Stimulated activated CD4-positive, alpha-beta T cell treated with anti-CD3 and anti-CD28 coated beads, Interleukin-1b, Interleukin-23, amount 100 ng/mL, for 48 hours (primary cell): ENCODE data around the gene CFAP70.
"Not testable (repeated sequence)": the region's sequence is repeated elsewhere in the genome, so short reads cannot be mapped to it uniquely, and the experiment has no call there.

ENCODE experiments used
- DNase-seq: peaks from one replicate; pipeline ENCODE4 v3.0.0-alpha.2; 2020

The CFAP70 gene

DNA sequence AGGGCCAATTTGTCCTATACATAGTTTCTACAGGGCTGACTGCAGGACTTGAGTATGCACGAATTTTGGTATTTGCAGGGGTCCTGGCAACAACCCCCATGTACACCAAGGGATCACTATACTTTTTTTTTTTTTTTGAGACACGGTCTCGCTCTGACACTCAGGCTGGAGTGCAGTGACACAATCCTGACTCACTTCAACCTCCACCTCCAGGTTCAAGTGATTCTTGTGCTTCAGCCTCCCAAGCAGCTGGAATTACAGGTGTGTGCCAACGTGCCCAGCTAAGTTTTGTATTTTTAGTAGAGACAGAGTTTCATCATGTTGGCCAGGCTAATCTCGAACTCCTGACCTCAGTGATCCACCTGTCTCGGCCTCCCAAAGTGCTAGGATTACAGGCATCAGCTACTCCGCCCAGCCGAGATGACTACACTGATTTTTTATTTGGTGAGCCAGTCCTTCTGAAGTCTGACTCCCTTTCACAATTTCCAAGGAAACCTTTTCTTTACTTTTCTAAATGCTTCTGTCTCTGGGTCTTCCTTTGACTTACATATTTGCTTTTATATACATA is 19.8 kb downstream of the CFAP70 start:
- DNase-seq: no peak

DNA sequence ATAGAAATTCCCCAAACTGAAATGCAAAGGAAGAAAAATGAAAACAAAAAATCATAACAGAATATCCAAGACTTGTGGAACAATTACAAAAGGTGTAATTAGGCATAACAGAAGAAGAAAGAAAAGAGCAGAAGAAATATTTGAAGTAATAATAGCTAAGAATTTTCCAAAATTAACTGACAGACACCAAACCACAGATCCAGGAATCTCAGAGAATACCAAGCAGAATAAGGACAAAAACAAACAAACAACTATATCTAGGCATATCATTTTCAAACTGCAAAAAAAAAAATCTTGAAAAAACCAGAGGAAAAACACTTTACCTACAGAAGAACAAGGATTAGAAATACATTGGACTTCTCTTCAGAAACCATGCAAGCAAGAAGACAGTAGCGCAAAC is 25.5 kb downstream of the CFAP70 start:
- no peak for DNase-seq

DNA sequence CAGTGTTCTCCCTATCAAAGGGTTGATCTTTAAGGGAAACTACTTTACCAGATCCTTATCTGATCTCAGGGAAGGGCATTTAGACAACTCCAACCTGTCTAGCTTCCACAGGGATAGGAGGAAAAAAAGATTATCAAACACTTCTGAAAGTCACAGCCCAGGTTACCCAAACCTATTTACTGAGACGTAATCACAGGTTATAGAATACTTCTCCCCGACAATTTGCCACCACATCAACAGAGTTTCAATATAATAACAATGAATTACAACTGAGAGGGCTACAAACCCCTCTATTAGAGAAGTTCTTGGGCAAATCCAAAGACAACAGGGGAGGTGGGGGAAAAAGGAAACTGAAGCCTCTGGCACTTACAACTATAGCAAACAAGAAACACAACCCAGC is 26.3 kb downstream of the CFAP70 start:
- DNase-seq: no peak

DNA sequence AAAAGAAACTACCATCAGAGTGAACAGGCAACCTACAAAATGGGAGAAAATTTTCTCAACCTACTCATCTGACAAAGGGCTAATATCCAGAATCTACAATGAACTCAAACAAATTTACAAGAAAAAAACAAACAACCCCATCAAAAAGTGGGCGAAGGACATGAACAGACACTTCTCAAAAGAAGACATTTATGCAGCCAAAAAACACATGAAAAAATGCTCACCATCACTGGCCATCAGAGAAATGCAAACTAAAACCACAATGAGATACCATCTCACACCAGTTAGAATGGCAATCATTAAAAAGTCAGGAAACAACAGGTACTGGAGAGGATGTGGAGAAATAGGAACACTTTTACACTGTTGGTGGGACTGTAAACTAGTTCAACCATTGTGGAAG is 30.1 kb downstream of the CFAP70 start:
- not testable (repeated sequence) for DNase-seq

DNA sequence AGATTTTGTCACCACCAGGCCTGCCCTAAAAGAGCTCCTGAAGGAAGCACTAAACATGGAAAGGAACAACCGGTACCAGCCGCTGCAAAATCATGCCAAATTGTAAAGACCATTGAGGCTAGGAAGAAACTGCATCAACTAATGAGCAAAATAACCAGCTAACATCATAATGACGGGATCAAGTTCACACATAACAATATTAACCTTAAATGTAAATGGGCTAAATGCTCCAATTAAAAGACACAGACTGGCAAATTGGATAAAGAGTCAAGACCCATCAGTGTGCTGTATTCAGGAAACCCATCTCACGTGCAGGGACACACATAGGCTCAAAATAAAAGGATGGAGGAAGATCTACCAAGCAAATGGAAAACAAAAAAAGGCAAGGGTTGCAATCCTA is 33.4 kb downstream of the CFAP70 start:
- not testable (repeated sequence) for DNase-seq

DNA sequence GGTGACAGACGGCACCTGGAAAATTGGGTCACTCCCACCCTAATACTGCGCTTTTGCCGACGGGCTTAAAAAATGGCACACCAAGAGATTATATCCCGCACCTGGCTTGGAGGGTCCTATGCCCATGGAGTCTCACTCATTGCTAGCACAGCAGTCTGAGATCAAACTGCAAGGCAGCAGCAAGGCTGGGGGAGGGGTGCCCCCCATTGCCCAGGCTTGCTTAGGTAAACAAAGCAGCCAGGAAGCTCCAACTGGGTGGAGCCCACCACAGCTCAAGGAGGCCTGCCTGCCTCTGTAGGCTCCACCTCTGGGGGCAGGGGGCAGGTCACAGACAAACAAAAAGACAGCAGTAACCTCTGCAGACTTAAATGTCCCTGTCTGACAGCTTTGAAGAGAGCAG is 35.1 kb downstream of the CFAP70 start:
- DNase-seq: not testable (repeated sequence)

DNA sequence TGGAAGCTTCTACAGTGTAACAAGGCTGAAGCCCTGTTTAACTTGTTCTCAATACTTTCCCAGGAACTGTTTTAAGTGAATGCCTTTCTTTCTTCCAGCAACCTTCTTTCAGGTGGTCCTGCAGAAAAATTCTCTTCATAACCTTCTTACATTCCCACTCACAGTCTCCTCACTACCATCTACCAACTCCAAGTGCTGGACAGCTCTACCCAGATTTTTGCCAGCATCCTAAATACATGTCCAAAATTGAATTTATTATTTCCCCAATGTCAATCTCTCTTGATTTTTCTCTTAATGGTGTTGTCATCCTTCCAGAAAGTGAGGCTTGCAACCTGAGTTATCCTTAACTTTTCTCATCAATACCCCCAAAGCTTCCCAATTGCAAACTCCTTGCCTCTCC is 48.2 kb downstream of the CFAP70 start:
- DNase-seq: no peak

DNA sequence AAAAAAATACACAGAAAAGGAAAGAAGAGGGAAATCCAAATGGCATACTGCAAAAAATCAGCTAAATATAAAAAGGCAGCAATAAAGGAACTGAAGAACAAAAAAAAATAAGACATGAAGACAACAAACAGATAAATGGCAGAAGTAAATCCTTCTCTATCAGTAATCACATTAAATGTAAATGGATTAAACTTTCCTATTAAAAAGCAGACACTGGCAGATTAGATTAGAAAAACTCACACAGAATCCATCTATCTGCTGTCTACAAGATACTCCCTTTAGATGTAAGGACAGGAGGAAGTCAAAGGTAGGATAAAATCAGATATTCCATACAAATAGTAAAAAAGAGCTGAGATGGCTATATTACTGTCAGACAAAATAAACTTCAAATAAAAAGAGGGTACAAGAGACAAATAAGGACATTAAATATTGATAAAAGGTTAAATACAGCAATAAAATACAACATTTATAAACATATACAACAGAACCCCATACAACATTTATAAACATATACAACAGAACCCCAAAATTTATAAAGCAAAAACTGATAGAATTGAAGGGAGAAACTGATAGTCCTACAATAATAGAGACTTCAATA is 51.4 kb downstream of the CFAP70 start:
- no peak for DNase-seq

DNA sequence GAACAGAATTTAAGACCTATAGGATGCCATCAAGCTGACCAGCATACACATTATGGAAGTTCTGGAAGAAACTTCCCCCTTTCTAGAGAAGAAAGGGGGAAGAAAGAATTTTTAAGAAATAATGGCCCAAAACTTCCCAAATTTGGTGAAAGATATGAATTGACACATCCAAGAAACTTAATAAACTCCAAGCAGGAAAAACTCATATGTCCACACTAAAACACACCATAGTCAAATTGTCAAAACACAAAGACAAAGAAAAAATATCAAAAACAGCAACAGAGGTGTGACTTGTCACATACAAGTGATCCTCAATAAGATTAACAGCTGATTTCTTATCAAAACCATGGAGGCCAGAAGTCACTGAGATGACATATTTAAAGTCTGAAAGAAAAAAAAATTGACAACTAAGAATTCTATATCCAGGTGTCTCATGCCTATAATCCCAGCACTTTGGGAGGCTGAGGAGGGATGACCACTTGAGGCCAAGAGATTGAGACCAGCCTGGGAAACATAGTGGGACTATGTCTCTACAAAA is 52.4 kb downstream of the CFAP70 start:
- no peak for DNase-seq

DNA sequence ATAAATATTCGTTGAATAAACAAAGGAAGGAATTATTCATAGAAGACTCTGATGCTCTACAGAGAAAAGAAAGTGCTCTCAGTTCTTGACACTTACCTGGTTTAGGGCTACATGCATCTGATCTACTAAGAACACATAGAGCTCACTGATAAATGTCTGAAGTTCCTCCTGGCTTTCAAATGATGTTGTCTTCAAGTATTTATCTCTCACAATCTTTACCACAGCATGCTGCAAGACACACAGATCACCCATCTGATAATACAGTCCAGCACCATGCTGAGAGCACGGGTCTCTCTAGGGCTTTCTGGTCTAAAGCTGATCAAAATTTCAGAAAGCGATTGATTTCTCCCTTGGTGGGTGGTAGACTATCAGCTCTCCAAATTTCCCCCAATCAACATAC is 61.7 kb downstream of the CFAP70 start:
- DNase-seq: no peak

DNA sequence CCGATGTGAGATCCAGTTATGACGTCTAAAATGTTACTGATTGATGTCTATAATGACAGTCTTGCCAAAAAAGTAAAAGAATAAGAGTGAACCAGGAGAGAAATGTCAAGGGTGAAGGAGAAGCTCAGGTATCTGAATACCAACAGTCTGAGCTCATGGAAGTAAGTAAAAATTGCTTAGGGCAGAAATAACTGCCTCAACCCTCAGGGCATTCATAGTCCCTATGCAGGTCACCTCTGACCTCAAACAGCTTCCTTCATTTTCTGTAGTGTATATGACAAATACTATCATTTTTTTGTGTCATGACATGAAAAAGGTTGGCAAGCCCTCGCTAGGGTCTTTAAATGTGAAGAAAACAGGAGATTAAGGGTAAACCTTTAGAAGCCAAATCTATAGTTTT is 65.2 kb downstream of the CFAP70 start:
- DNase-seq: no peak

DNA sequence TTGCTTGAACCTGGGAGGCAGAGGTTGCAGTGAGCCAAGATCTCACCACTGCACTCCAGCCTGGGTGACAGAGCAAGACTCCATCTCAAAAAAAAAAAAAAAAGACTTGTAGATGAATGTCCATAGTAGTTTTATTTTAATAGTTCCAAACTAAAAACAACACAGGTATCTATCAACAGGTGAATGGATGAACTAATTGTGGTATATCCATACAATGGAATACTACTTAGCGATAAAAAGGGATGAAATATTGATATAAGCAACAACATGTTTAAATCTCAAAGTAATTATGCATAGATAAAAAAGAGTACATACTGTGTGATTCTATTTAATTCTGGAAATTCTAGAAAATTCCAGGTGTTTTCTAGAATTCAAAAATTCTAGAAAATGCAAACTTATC is 68.7 kb downstream of the CFAP70 start:
- no peak for DNase-seq

DNA sequence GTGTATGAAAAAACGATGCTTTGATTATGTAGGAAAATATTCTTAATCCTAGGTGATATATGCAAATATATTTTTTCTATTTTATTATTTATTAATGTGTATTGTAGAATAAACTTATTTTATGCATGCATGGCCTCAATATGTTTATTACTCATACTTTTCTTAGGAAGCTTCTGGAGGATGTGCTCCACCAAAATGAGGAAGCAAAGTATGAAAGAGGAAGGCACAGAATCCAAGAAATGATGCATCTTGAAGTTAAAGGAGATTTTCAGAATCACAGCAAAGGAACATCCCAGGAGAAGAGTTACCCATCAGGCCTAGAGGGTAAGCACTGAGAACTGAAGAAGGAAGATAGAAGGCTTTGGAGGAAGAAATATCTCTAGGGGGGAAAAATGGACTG is 71.2 kb downstream of the CFAP70 start:
- no peak for DNase-seq

DNA sequence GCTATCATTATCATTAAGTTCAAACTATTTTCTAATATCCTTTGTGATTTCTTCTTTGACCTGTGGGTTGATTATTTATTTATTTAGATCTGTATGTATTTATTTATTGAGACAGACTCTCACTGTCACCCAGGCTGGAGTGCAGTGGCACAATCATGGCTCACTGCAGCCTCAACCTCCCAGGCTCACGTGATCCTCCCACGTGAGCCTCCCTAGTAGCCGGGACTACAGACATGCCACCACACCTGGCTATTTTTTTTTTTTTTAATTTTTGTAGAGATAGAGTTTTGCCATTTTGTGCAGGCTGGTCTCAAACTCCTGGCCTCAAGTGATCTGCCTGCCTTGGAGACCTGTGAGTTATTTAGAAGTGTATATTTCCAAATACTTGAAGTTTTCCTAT is 77.6 kb downstream of the CFAP70 start:
- DNase-seq: no peak

DNA sequence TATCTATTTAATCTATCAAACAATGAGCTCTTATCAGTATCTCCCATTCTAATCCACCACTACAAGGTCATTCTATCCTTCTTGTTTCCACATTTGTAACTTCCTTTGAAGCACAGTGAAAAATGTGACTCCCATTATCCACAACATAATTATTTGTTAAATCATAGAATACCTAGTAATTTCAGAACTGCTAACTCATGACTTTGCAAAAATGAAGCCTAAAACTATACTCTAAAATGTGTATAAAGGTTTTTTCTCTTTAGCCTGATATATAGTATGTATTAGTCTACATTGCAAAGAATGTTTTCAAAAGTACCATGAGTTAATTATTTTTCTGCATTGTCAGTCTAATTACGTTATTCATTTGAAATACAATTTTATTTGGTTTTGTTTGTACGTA is 94.2 kb downstream of the CFAP70 start:
- DNase-seq: no peak

DNA sequence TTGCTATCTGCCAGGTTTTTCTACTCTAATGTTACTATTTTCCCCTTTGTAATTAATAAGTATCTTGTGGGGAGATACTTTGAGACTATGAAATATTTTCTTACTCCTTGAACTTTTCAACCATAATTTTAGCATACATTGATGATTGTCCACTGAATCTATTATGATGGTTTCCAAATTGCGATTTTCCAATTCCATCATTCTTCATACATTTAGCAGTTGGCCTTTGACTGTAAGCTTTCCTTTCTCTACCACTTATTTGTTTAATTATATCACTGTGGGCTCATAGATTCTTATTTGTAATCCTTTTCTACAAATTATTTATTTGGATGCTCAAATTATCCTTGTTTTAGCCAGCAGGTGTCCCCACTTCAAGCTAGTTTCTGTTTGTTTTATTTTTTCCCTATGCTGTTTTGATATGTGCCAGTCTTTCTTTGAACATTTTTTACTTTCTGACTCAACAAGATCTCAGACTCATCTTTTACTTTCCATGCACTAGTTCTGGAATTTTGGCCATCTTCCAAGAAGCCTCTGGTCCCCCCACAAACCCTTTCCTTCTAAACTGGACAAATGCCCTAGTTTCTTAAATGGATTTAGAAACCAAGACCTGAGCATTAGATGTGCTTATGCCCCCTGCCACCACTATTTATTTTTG is 94.8 kb downstream of the CFAP70 start:
- no peak for DNase-seq

DNA sequence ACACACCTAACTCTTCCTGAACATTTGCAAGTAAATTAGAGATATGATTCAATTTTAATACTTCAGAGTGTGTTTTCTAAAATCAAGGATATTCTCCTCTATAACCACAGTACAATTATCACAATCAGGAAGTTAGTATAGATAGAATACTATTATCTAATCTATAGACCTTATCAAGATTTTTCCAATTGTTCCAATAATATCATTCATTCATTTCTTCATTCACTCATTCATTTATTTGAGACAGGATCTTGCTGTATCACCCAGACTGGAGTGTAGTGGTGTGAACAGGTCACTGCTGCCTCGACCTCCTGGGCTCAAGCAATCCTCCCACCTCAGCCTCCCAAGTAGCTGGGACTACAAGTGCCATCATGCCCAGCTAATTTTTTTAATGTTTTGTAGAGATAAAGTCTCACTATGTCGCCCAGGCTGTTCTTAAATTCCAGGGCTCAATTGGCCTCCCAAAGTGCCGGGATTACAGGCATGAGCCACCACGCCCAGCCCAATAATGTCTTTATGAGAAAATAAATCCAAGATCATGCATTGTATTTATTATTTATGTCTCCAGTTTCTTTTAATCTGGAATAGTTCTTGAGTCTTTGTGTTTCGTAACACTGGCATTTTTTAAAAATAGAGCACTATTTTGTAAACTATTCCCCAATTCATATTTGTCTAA is 95.6 kb downstream of the CFAP70 start:
- DNase-seq: no peak

DNA sequence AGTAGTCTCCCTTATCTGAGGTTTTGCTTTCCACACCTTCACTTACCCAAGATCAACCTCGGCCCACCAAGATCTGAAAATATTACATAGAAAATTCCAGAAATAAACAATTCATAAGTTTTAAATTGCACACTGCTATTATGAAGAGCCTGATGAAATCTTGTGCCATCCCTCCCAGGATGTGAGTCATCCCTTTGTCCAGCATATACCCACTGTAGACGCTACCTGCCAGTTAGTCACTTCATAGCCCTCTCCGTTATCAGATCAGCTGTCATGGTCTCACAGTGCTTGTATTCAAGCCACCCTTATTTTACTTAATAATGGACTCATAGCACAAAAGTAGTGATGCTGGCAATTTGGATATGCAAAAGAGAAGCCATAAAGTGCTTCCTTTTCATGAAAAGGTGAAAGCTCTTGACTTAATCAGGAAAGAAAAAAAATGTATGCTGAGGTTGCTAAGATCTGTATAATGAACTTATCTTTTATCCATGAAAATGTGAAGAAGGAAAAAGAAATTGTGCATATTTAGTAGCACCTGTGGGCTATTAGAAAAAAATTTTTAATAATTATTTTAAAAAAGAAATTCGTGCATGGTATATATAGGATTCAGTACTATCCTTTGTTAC is 96.4 kb downstream of the CFAP70 start:
- no peak for DNase-seq

DNA sequence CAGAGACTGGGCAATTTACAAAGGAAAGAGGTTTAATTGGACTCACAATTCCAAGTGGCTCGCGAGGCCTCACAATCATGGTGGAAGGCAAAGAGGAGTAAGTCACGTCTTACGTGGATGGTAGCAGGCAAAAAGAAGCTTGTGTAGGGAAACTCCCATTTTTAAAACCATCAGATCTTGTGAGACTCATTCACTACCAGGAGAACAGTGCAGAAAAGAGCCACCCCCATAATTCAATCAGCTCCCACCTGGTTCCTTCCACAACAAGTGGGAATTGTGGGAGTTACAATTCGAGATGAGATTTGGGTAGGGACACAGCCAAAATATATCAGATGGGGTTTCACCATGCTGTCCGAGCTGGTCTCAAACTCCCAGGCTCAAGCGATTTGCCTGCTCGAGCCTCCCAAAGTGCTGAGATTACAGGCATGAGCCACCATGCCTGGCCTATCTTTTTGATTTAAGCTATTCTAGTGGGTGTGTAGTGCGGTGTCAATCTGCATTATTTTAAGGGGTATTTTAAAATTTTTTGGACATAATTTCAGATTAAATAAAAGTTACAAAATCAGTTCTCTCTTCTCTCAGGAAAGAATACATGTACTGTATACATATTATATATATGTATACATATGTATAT is 97.2 kb downstream of the CFAP70 start:
- no peak for DNase-seq

DNA sequence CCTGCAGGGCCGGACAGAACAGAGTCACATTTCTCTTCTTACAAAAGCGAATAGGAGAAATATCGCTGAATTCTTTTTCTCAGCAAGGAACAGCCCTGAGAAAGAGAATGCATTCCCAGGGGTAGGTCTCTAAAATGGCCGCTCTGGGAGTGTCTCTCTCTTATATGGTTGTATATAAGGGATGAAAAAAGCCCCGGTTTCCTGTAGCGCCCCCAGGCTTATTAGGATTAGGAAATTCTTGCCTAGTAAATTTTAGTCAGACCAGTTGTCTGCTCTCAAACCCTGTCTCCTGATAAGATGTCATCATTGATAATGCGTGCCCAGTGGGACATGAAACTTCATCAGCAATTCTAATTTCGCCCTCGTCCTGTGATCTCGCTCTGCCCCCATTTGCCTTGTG is 100.1 kb downstream of the CFAP70 start:
- DNase-seq: not testable (repeated sequence)

DNA sequence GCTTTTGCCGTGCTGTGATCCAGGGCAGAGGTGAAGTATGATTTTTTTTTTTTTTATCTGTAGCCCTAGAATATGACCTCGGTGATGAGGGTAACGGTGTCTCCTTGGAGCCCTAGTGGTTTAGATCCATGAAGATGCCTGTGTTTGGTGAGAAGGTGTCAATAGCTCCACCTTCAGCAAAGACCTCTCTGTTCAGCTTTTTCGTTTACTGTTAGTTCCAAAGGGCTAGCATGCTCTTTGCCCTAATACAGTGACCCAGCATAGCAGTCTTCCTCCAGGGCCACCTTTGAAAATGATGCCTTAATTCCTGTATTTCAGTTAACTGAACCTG is 105.5 kb downstream of the CFAP70 start:
- no peak for DNase-seq

DNA sequence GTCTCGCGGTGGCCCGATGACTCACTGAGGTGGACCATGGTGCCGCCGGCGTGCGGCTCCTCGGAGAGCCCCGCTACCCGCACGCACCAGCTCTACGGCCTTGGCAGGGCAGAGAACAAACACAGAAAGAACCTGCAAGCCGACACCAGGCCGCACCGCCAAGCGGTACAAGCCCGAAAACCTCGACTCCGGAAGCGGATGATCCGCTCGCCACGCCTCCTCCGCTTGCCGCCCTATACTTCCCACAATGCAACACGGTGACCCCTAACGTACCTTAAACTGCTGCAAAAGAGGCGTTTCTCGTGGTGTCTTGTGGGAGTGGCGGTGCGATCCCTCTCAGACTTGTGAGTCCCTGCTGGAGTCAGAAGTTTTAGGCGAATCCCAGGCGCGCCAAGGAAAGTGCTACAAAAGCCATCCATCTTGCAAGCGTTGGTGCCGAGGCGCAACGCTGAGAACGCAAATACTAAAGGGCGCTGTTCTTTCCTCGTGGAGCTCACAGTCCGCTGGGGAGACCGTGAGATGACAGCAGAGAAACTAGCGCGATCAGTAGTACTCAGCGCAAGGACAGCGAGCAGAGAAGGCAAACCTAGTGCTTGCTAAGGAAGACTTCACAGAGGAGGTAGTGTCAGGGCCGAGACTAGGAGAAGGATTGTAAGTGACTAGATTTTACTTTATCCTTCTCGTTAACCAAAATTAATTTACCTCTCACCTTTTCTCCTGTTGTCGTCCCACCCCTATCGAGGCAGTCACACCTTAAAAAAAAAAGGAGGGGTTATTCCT is 106.0 kb downstream of the CFAP70 start, which contains the start of gene MRPS16:
TSS of gene MRPS16 (minus strand) at position 200 of the 780 bp plus-strand sequence. CDS start at position 38, 162 bp downstream.
- peak; percentile 93 for DNase-seq
